AML-193 (cell line): ENCODE measurements around the gene C10orf90.
"Not testable (repeated sequence)": the region's sequence is repeated elsewhere in the genome, so short reads cannot be mapped to it uniquely, and the experiment has no call there.

Experiments
- DNase-seq, 2 experiments: peaks; one replicate each; lab custom pipeline; 2025; lab: John Stamatoyannopoulos, UW

Gene C10orf90

DNA sequence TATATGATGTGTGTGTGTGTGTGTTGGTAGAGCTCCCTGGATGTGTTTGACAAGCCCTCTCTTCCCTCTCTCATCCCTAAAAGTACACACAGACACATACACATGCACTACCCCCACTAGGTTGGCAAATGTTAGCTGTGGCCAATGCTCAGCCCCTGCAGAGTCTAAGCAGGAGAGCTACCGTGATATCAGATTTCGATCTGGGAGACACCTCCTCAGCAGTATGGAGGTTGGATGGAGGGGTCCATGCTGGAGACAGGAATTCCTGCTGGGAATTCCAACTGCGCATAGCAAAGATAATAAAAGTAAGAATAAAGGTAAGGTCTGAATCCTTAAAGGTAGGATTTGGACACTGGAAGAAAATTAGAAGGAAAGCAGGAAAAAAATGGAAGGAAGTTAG is 85.7 kb downstream of the C10orf90 start:
- DNase-seq, result no peak

DNA sequence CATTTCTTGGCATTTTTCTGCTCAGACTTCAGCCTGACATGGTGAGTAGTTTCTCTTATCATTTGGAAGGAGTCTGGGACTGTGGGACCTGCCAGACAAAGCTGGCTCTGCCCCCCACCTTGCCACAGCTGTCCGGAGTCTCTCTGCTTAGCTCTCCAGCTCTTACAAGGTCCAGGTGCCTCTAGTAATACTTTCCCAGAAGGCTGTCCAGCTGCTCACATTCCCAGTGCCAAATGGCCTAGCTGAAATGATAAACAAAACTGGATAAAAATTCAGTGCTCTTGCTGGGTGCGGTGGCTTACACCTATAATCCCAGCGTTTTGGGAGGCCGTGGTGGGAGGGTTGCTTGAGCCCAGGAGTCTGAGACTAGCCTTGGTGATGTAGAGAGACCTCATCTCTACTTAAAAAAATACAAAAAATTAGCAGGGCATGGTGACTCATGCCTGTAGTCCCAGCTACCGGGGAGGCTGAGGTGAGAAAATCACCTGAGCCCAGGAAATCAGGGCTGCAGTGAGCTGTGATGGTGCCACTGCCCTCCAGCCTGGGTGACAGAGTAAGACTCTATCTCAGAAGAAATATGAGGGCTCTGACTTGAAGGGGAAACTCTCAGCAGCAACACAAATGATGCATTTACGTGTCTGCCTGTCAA is 86.8 kb downstream of the C10orf90 start:
- DNase-seq, result no peak

DNA sequence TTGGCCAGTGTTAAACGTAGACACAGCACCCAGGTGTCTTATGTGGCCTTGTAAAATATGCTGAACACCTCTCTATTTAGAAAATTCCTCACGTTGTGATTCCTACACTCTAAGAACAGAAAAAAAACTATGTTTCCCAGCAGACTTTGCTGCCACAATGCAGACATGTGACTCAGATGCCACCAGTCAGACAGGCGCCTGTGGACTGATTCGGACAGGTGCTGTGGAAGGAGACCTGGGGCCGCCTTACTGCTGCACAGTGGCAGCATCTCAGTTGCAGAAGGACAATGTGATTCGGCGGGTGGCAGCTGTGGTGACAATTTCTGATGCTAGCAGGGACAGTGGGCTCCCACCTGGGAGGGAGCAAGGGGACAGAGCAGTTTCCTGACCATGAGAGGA is 88.8 kb downstream of the C10orf90 start:
- no peak for DNase-seq

- no peak for DNase-seq
These were observed 89.4 kb downstream of the C10orf90 start for GRCh38 chr10:126580873-126581647.

GRCh38 chr10:126576336-126576735 is 94.2 kb downstream of the C10orf90 start:
- DNase-seq, result no peak

DNA sequence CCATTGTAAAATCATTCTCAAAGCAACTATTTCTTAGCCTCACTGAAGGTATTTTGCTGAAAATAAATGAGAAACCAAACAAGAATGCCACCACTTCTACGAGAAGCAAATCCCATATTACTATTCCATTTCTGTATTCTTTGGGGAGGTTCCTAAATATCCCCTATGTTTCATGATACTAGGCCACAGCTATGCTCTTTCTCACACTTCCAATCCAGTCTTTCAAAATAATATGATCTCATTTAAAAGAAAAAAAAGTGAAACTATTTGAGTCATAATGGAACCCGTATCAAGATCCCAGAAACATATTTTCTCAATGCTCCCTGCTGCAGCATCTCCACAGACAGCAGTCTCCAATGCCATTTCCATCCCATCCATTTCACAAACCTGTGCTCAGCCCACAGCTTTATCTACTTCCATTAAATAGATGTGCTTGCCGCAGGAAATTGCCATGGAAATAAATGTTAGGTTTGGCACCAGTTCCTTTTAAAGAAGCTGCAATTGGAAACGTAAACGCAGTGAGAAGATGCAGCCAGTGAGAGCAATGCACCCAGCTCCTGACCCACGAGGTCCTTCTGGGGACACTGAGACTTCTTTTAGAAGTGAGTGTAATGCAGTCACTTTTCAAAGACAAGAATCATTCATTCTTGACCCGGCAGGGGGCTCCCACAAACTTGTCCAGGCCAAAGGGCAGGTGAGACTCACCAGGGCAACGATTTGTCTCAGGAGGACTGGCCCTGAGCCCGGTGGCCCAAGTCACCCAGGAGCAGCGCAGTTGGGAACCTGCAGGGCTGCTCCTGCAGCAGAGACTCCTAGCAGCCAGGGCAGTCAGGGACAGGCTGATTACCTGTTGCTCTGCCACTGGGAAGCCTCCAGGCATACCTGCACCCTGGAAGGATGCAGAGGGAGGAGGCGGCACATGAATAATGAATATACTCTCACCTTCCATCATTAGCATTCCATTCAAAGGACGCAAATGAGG is 99.6 kb downstream of the C10orf90 start:
- no peak for DNase-seq

DNA sequence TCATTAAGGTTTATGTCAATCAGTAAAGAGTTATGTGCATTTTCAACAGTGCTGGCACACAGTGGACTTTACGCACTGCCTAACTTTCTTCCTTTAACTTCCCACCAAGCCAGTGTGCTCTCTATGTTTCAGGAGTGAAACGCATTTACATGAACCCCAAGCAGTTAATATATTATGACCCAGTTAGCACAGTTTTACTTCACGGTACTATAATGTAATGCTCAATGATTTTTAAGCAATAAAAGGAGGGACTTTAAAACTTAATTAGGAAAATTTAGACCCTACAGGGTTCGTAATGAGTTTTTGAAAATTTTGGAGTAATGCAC is 100.3 kb downstream of the C10orf90 start:
- no peak for DNase-seq

DNA sequence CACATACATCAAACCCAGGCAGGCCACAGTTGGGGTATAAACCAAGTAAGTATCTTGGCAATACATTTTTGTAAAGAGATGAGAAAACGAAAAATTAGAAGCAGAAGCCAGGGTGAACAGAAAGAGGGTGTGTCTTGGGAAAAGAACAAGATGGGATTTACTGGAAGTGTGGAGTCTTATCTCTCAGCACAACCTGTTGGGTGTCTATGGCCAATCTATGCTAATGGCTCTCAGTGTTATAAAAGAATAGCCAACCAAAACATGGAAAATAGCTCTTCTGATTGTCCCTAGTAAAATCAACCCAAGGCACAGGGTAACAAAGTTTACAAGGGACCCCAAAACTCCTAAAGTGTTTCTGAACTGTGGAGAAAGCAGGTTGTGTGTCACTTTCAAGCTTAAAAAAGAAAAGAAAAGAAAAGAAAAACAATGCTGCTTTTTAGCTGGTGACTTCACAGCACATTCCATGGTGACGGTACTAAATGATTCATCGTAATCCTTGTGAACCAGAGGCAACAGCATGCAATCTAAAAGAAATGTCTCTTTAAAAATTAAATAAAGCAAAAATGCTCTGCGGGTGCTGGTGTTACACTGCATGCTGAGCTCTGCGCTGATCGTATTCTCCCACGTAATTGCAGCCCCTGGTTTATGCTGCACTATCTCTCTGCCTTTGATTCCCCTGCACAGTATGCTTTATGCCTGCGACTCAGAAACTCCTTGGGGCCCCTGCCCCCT is 100.8 kb downstream of the C10orf90 start:
- DNase-seq, result no peak

GRCh38 chr10:126568809-126569385 is 101.6 kb downstream of the C10orf90 start:
- DNase-seq, result no peak

GRCh38 chr10:126565871-126566270 is 104.6 kb downstream of the C10orf90 start:
- no peak for DNase-seq

GRCh38 chr10:126565441-126565840 is 105.1 kb downstream of the C10orf90 start:
- DNase-seq, result no peak

GRCh38 chr10:126564326-126564888 is 106.1 kb downstream of the C10orf90 start:
- DNase-seq, result no peak

DNA sequence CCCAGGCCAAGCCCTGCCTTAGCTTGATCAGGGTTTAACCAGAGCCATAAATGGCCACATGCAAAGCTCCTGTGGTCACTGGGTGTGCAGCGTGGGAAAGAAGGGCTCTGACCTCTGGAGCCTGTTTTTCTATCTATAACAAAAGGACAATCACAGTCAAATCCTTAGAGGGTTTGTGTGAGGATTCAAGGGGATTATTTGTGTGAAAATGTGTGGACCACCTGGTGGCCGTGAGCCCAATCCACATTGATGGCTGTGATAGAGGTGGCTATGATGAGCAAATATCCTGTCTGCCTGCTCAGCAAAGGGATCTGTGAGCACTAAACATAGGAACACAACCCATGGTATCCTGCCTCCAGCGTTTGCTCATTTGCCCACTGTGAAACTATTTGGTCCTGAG is 107.1 kb downstream of the C10orf90 start:
- DNase-seq, result no peak

DNA sequence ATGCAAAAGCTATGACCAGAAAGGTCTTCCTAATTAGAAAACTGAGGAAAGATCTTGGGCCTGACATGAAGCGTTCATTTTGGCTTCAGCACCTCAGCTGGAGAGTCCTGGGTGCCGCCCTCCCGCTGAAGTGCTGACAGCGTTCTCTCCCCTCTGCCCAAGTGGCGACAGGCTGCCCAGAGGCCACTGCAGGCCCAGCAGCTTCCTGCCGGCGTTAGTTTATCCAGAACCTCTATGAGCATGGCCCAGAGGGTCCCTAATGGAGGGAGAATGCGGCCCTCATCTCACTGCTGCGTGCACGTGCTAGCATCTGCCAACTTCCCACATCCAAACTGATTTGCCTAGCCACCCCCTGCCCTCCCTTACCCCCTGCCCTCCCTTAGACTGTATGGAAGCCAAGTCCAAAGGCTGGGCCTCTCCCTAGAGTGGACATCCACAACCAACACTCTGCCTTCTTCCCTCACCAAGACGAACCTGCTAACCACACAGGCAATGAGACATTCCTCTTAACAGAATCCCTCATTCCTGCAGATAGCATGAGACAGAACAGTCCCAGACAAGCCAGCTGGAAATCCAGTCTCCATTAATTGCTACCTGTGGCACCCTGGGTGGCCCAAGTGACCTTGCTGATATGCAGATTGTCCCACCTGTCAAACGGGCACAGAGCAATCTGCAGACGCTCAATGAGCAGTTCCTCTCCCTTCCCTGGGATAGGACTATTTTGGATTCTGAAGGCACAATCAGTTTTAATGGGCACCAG is 108.4 kb downstream of the C10orf90 start:
- no peak for DNase-seq

- no peak for DNase-seq
These were observed 109.1 kb downstream of the C10orf90 start for GRCh38 chr10:126561294-126561920.

DNA sequence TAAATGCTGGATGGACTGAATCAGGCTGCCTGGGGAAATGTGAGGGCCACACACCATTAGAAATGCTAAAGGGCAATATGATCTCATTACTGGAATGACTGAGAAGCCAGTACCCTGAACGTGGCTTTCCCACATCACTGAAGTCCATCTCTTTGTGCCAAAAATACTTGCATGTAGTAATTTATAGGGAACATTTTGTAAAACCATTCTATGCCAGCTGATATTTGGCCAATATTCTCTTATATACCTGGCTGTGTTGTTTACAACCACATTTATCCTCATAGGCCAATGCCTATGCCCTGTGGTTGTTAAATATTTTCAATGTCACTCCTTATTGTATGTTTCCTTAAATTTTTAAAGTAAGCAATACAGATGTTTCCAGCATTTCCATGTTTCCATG is 111.6 kb downstream of the C10orf90 start:
- DNase-seq, result no peak

DNA sequence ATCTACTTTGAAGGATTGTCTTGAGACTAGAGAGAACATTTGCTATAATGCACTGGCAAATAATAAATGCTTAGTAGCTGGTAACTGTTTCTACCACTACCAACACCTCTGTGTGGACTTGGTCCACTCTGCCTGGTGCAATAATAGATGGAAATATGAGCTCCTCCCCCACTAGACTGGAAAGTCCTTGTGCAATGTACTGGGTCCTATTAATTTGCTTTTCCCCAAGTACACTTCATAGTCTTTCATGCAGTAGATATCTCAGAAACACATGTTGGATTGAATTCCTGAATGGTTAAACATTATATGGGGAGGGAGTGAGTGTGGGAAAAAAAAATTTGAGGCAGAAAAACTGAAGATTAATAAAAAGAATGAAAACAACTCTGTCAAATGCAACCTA is 119.3 kb downstream of the C10orf90 start:
- no peak for DNase-seq

DNA sequence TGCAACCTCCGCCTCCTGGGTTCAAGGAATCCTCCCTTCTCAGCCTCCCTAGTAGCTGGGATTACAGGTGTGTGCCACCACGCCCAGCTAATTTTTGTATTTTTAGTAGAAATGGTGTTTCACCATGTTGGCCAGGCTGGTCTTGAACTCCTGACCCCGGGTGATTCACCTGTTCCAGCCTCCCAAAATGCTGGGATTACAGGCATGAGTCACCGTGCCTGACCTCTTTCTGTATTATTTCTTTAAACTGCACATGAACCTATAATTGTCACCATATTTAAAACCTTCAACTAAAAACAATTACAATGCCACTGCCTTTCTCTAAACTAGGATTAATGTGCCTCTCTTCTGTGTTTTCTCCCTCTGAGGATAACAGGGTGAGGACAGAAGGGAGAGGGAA is 119.9 kb downstream of the C10orf90 start:
- not testable (repeated sequence) for DNase-seq

DNA sequence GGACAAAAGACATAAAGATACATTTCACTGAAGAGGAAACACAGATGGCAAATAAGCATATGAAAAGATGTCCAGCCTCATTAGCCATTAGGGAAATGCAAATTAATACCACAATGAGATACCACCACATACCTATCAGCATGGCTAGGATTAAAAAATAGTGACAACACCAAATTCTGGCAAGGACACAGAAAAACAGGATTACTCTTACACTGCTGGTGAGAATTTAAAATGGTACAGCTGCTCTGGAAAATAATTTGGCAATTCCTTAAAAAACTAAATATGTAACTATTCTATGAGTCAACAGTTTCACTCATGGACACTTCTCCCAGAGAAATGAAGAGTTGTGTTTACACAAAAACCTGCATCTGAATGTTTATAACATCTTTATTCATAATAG is 121.1 kb downstream of the C10orf90 start:
- DNase-seq, result no peak

- no peak for DNase-seq
These were observed 125.9 kb downstream of the C10orf90 start for GRCh38 chr10:126544565-126544964.
